Measurements from ENCODE around the gene SND1. TPM values are rescaled to one million over a fixed set of nuclear protein-coding genes. Genes with fewer than 3 reads are reported as not detected.

The SND1 gene
- total RNA-seq, 2 experiments from 2014 or later, result 158 to 166 TPM

- Mint-ChIP-seq H3K27me3 (no peaks in the 10 kb centered on the region), H3K27ac (no peak overlapping the region), H3K4me1 (peaks cover 29% of the 10 kb centered on the region), H3K4me3 (no peak overlapping the region), H3K36me3 (peaks cover 19% of the 10 kb centered on the region), H3K9me3 (ENCODE audit: low read depth) (no peaks in the 10 kb centered on the region)
- CTCF ChIA-PET, result interaction anchor here (1.0 kb wide), 1 partner anchor 33 kb away, joined by 3 read pairs; no protein-coding TSS in a partner anchor
- ATAC-seq (no peak), DNase-seq (no peak)
These were observed 106.9 kb downstream of the SND1 start for GRCh38 chr7:127758845-127759244.

GRCh38 chr7:127759945-127760421 lies 108.0 kb downstream of the SND1 start:
- H3K27me3 Mint-ChIP-seq, result no peaks in the 10 kb centered on the region
- ATAC-seq, result no peak
- no peaks in the 10 kb centered on the region for H3K9me3 Mint-ChIP-seq (ENCODE audit: low read depth)
- peaks cover 29% of the 10 kb centered on the region for H3K4me1 Mint-ChIP-seq
- CTCF ChIA-PET, result no interaction called here
- H3K27ac Mint-ChIP-seq, result no peak overlapping the region
- DNase-seq, result no peak
- peaks cover 23% of the 10 kb centered on the region for H3K36me3 Mint-ChIP-seq
- H3K4me3 Mint-ChIP-seq, result no peak overlapping the region

- Mint-ChIP-seq H3K27ac (no peak overlapping the region), H3K36me3 (peaks cover 25% of the 10 kb centered on the region), H3K9me3 (ENCODE audit: low read depth) (no peaks in the 10 kb centered on the region), H3K4me1 (peaks cover 29% of the 10 kb centered on the region), H3K4me3 (no peak overlapping the region), H3K27me3 (no peaks in the 10 kb centered on the region)
- ATAC-seq (no peak), DNase-seq (no peak)
- CTCF ChIA-PET, result no interaction called here
These were observed 108.5 kb downstream of the SND1 start for GRCh38 chr7:127760436-127761031.

GRCh38 chr7:127761196-127761595 lies 109.2 kb downstream of the SND1 start:
- DNase-seq (no peak), ATAC-seq (peak; percentile 49)
- Mint-ChIP-seq H3K27me3 (no peaks in the 10 kb centered on the region), H3K27ac (no peak overlapping the region), H3K9me3 (ENCODE audit: low read depth) (no peaks in the 10 kb centered on the region), H3K4me1 (peaks cover 29% of the 10 kb centered on the region), H3K4me3 (no peak overlapping the region), H3K36me3 (peaks cover 29% of the 10 kb centered on the region)
- CTCF ChIA-PET, result no interaction called here

- Mint-ChIP-seq H3K36me3 (peaks cover 26% of the 10 kb centered on the region), H3K4me3 (no peak overlapping the region), H3K4me1 (peaks cover 36% of the 10 kb centered on the region), H3K27me3 (no peaks in the 10 kb centered on the region), H3K27ac (no peak overlapping the region), H3K9me3 (ENCODE audit: low read depth) (no peaks in the 10 kb centered on the region)
- CTCF ChIA-PET, result interaction anchor here (0.8 to 2.2 kb wide), 2 partner anchors 27 to 116 kb away, joined by 3 to 7 read pairs; no protein-coding TSS in a partner anchor
- DNase-seq (no peak), ATAC-seq (no peak)
These were observed 112.7 kb downstream of the SND1 start for GRCh38 chr7:127764681-127765080.

GRCh38 chr7:127765150-127765549 lies 113.2 kb downstream of the SND1 start:
- Mint-ChIP-seq H3K36me3 (peaks cover 22% of the 10 kb centered on the region), H3K4me3 (no peak overlapping the region), H3K4me1 (peaks cover 32% of the 10 kb centered on the region), H3K9me3 (ENCODE audit: low read depth) (no peaks in the 10 kb centered on the region), H3K27ac (no peak overlapping the region), H3K27me3 (no peaks in the 10 kb centered on the region)
- ATAC-seq (no peak), DNase-seq (no peak)
- CTCF ChIA-PET, result interaction anchor here (0.8 to 2.2 kb wide), 2 partner anchors 27 to 116 kb away, joined by 3 to 7 read pairs; no protein-coding TSS in a partner anchor

- Mint-ChIP-seq H3K9me3 (ENCODE audit: low read depth) (no peaks in the 10 kb centered on the region), H3K4me1 (peaks cover 14% of the 10 kb centered on the region), H3K4me3 (no peak overlapping the region), H3K36me3 (peaks cover 22% of the 10 kb centered on the region), H3K27ac (no peak overlapping the region), H3K27me3 (no peaks in the 10 kb centered on the region)
- CTCF ChIA-PET, result interaction anchor here (2.2 kb wide), 1 partner anchor 25 kb away, joined by 7 read pairs; no protein-coding TSS in a partner anchor
- ATAC-seq (no peak), DNase-seq (no peak)
These were observed 115.0 kb downstream of the SND1 start for GRCh38 chr7:127766831-127767459.

- H3K4me3 Mint-ChIP-seq, result no peak overlapping the region
- no peak overlapping the region for H3K27ac Mint-ChIP-seq
- ATAC-seq, result no peak
- H3K36me3 Mint-ChIP-seq, result peaks cover 20% of the 10 kb centered on the region
- no peak for DNase-seq
- H3K27me3 Mint-ChIP-seq, result no peaks in the 10 kb centered on the region
- H3K9me3 Mint-ChIP-seq (ENCODE audit: low read depth), result no peaks in the 10 kb centered on the region
- H3K4me1 Mint-ChIP-seq, result peaks cover 10% of the 10 kb centered on the region
- CTCF ChIA-PET, result no interaction called here
These were observed 116.2 kb downstream of the SND1 start for GRCh38 chr7:127768241-127768640.

GRCh38 chr7:127769137-127769536 lies 117.1 kb downstream of the SND1 start:
- peaks cover 21% of the 10 kb centered on the region for H3K36me3 Mint-ChIP-seq
- CTCF ChIA-PET, result no interaction called here
- H3K27me3 Mint-ChIP-seq, result no peaks in the 10 kb centered on the region
- no peak overlapping the region for H3K4me3 Mint-ChIP-seq
- H3K27ac Mint-ChIP-seq, result no peak overlapping the region
- ATAC-seq (no peak), DNase-seq (no peak)
- peaks cover 10% of the 10 kb centered on the region for H3K4me1 Mint-ChIP-seq
- no peaks in the 10 kb centered on the region for H3K9me3 Mint-ChIP-seq (ENCODE audit: low read depth)

GRCh38 chr7:127769696-127770400 lies 117.9 kb downstream of the SND1 start:
- Mint-ChIP-seq H3K9me3 (ENCODE audit: low read depth) (no peaks in the 10 kb centered on the region), H3K27ac (no peak overlapping the region), H3K27me3 (no peaks in the 10 kb centered on the region), H3K36me3 (peaks cover 21% of the 10 kb centered on the region), H3K4me1 (peaks cover 10% of the 10 kb centered on the region), H3K4me3 (no peak overlapping the region)
- ATAC-seq (no peak), DNase-seq (no peak)
- CTCF ChIA-PET, result no interaction called here

GRCh38 chr7:127770885-127771284 lies 118.9 kb downstream of the SND1 start:
- ATAC-seq, result no peak
- no peak for DNase-seq
- no peak overlapping the region for H3K27ac Mint-ChIP-seq
- CTCF ChIA-PET, result no interaction called here
- H3K9me3 Mint-ChIP-seq (ENCODE audit: low read depth), result no peaks in the 10 kb centered on the region
- no peak overlapping the region for H3K4me3 Mint-ChIP-seq
- no peaks in the 10 kb centered on the region for H3K27me3 Mint-ChIP-seq
- peaks cover 15% of the 10 kb centered on the region for H3K36me3 Mint-ChIP-seq
- H3K4me1 Mint-ChIP-seq, result peaks cover 10% of the 10 kb centered on the region

GRCh38 chr7:127771707-127772106 lies 119.7 kb downstream of the SND1 start:
- DNase-seq (no peak), ATAC-seq (no peak)
- Mint-ChIP-seq H3K27ac (no peak overlapping the region), H3K36me3 (peaks cover 12% of the 10 kb centered on the region), H3K4me1 (peaks cover 9% of the 10 kb centered on the region), H3K9me3 (ENCODE audit: low read depth) (no peaks in the 10 kb centered on the region), H3K27me3 (no peaks in the 10 kb centered on the region), H3K4me3 (no peak overlapping the region)
- CTCF ChIA-PET, result no interaction called here

GRCh38 chr7:127776776-127777386 lies 124.9 kb downstream of the SND1 start:
- no peak for DNase-seq
- no peaks in the 10 kb centered on the region for H3K4me1 Mint-ChIP-seq
- no peaks in the 10 kb centered on the region for H3K9me3 Mint-ChIP-seq (ENCODE audit: low read depth)
- H3K4me3 Mint-ChIP-seq, result no peak overlapping the region
- H3K27ac Mint-ChIP-seq, result no peak overlapping the region
- no peaks in the 10 kb centered on the region for H3K27me3 Mint-ChIP-seq
- ATAC-seq, result no peak
- CTCF ChIA-PET, result interaction anchor here (1.7 kb wide), 1 partner anchor 16 kb away, joined by 9 read pairs; no protein-coding TSS in a partner anchor
- H3K36me3 Mint-ChIP-seq, result peaks cover 10% of the 10 kb centered on the region

Measured in activated CD8-positive, alpha-beta memory T cell treated with anti-CD3 and anti-CD28 coated beads, Interleukin-2, amount 10 ng/mL, durations not matched to agents 7 days and 5 days (primary cell).